Effector memory CD8-positive, alpha-beta T cell (primary cell): ENCODE results near the gene LRRC66.

Experiments
- ATAC-seq: fragments of 150-1000 bp; cut with Tn5 transposase; replicated peaks from 2 replicates; pipeline ENCODE4 v1.10.0; 2021; ENCODE audit warnings: mild to moderate bottlenecking, moderate library complexity
- DNase-seq, 3 experiments: peaks; one replicate each; pipeline ENCODE4 v3.0.0; 2021
- H3K27ac Mint-ChIP-seq, 2 donors: one replicate each; pipeline ENCODE4 v1.8.0; 2022; ENCODE audit warnings: mild to moderate bottlenecking in 2 of 2, mixed read lengths in 2 of 2, moderate library complexity in 2 of 2
- H3K27me3 Mint-ChIP-seq, 2 donors: one replicate each; pipeline ENCODE4 v1.8.0; 2022; ENCODE audit warnings: mixed read lengths in 2 of 2
- H3K36me3 Mint-ChIP-seq: one replicate; pipeline ENCODE4 v1.8.0; 2022; ENCODE audit warnings: mild to moderate bottlenecking, moderate library complexity, mixed read lengths; ENCODE audit not compliant: insufficient read depth
- H3K4me1 Mint-ChIP-seq, 2 donors: one replicate each; pipeline ENCODE4 v1.8.0; 2022; ENCODE audit warnings: low read depth in 2 of 2, mixed read lengths in 2 of 2
- H3K4me3 Mint-ChIP-seq, 2 donors: one replicate each; pipeline ENCODE4 v1.8.0; 2022; ENCODE audit warnings: mild to moderate bottlenecking in 2 of 2, mixed read lengths in 2 of 2, moderate library complexity in 2 of 2
- H3K9me3 Mint-ChIP-seq, 2 donors: one replicate each; pipeline ENCODE4 v1.8.0; 2022; ENCODE audit warnings: mixed read lengths in 2 of 2
- total RNA-seq, 9 experiments: gene quantifications; one replicate each; lab custom pipeline; 2026; lab: John Stamatoyannopoulos, UW

Gene LRRC66
- 0 to 3.1 (median 0.23) reads per million in 9 experiments for total RNA-seq

GRCh38 chr4:52019936-52020657 is at the start of gene LRRC66:
LRRC66 (minus strand) TSS chr4:52020363; CDS start chr4:52017613, 2,750 bp downstream.
- peak within 1 kb of the TSS in 1 of 2 donors; percentile 45 for H3K27ac Mint-ChIP-seq
- H3K4me3 Mint-ChIP-seq: no peak within 1 kb of the TSS

GRCh38 chr4:52069571-52069970 is 49.4 kb upstream of the LRRC66 start:
- H3K27ac Mint-ChIP-seq: no peak overlapping the region
- no peak overlapping the region for H3K4me3 Mint-ChIP-seq
- no peak for ATAC-seq
- no peak for DNase-seq
- H3K9me3 Mint-ChIP-seq: no peaks in the 10 kb centered on the region
- peaks cover 52 to 54% of the 10 kb centered on the region in 2 donors for H3K27me3 Mint-ChIP-seq
- no peaks in the 10 kb centered on the region for H3K4me1 Mint-ChIP-seq
- H3K36me3 Mint-ChIP-seq: no peaks in the 10 kb centered on the region

More at GRCh38 chr4:52019936-52020657, at the start of gene LRRC66:
- Mint-ChIP-seq H3K9me3 (no peaks in the 10 kb centered on the region), H3K4me1 (no peaks in the 10 kb centered on the region), H3K27me3 (no peaks in the 10 kb centered on the region), H3K36me3 (no peaks in the 10 kb centered on the region)
- DNase-seq (no peak), ATAC-seq (no peak)

GRCh38 chr4:52059372-52059771 is 39.2 kb upstream of the LRRC66 start:
- DNase-seq: no peak
- Mint-ChIP-seq H3K4me1 (peaks cover 0 to 4% of the 10 kb centered on the region in 2 donors), H3K27me3 (peaks cover 15 to 21% of the 10 kb centered on the region in 2 donors), H3K27ac (no peak overlapping the region), H3K4me3 (no peak overlapping the region), H3K9me3 (no peaks in the 10 kb centered on the region), H3K36me3 (no peaks in the 10 kb centered on the region)
- ATAC-seq: no peak

GRCh38 chr4:52058275-52058674 is 38.1 kb upstream of the LRRC66 start:
- H3K4me1 Mint-ChIP-seq: peaks cover 0 to 4% of the 10 kb centered on the region in 2 donors
- no peak overlapping the region for H3K4me3 Mint-ChIP-seq
- no peaks in the 10 kb centered on the region for H3K9me3 Mint-ChIP-seq
- DNase-seq: no peak
- ATAC-seq: no peak
- H3K27me3 Mint-ChIP-seq: peaks cover 26 to 32% of the 10 kb centered on the region in 2 donors
- no peaks in the 10 kb centered on the region for H3K36me3 Mint-ChIP-seq
- H3K27ac Mint-ChIP-seq: no peak overlapping the region

GRCh38 chr4:52057196-52057595 is 37.0 kb upstream of the LRRC66 start:
- ATAC-seq: no peak
- Mint-ChIP-seq H3K27ac (no peak overlapping the region), H3K9me3 (no peaks in the 10 kb centered on the region), H3K4me1 (peaks cover 0 to 9% of the 10 kb centered on the region in 2 donors), H3K4me3 (no peak overlapping the region), H3K36me3 (no peaks in the 10 kb centered on the region), H3K27me3 (peaks cover 37 to 43% of the 10 kb centered on the region in 2 donors)
- no peak for DNase-seq

- no peaks in the 10 kb centered on the region for H3K36me3 Mint-ChIP-seq
- H3K4me3 Mint-ChIP-seq: no peak overlapping the region
- peaks cover 8 to 10% of the 10 kb centered on the region in 2 donors for H3K4me1 Mint-ChIP-seq
- H3K27ac Mint-ChIP-seq: no peak overlapping the region
- DNase-seq (no peak), ATAC-seq (no peak)
- peaks cover 48 to 53% of the 10 kb centered on the region in 2 donors for H3K27me3 Mint-ChIP-seq
- no peaks in the 10 kb centered on the region for H3K9me3 Mint-ChIP-seq
These were observed 34.1 kb upstream of the LRRC66 start for GRCh38 chr4:52054254-52054653.

GRCh38 chr4:52052475-52052780 is 32.3 kb upstream of the LRRC66 start:
- ATAC-seq: peak; percentile 29
- DNase-seq: no peak
- H3K27me3 Mint-ChIP-seq: peaks cover 65 to 66% of the 10 kb centered on the region in 2 donors
- H3K36me3 Mint-ChIP-seq: no peaks in the 10 kb centered on the region
- H3K4me3 Mint-ChIP-seq: peak overlapping the region; percentile 63 to 68
- H3K9me3 Mint-ChIP-seq: no peaks in the 10 kb centered on the region
- H3K27ac Mint-ChIP-seq: no peak overlapping the region
- H3K4me1 Mint-ChIP-seq: peaks cover 7 to 8% of the 10 kb centered on the region in 2 donors

GRCh38 chr4:52051615-52052474 is 31.7 kb upstream of the LRRC66 start:
- H3K4me3 Mint-ChIP-seq: peak overlapping the region; percentile 63 to 68
- no peak for DNase-seq
- peaks cover 7 to 8% of the 10 kb centered on the region in 2 donors for H3K4me1 Mint-ChIP-seq
- peak; percentile 36 for ATAC-seq
- H3K27me3 Mint-ChIP-seq: peaks cover 67 to 71% of the 10 kb centered on the region in 2 donors
- H3K9me3 Mint-ChIP-seq: no peaks in the 10 kb centered on the region
- H3K36me3 Mint-ChIP-seq: no peaks in the 10 kb centered on the region
- H3K27ac Mint-ChIP-seq: no peak overlapping the region

- Mint-ChIP-seq H3K27me3 (peaks cover 66 to 70% of the 10 kb centered on the region in 2 donors), H3K4me1 (peaks cover 7 to 8% of the 10 kb centered on the region in 2 donors), H3K4me3 (peak within 1 kb of the TSS; percentile 63 to 68), H3K36me3 (no peaks in the 10 kb centered on the region), H3K27ac (no peak within 1 kb of the TSS), H3K9me3 (no peaks in the 10 kb centered on the region)
- peak; percentile 63 for ATAC-seq
- DNase-seq: no peak
These were observed 31.1 kb upstream of the LRRC66 start, which contains the start of gene SPATA18 for GRCh38 chr4:52051213-52051614. SPATA18 (plus strand) TSS chr4:52051304; CDS start chr4:52051705, 401 bp downstream.

GRCh38 chr4:52049266-52049665 is 29.1 kb upstream of the LRRC66 start:
- DNase-seq (no peak), ATAC-seq (no peak)
- H3K4me1 Mint-ChIP-seq: peaks cover 7 to 8% of the 10 kb centered on the region in 2 donors
- H3K27me3 Mint-ChIP-seq: peaks cover 54 to 66% of the 10 kb centered on the region in 2 donors
- H3K4me3 Mint-ChIP-seq: no peak overlapping the region
- no peak overlapping the region for H3K27ac Mint-ChIP-seq
- H3K9me3 Mint-ChIP-seq: no peaks in the 10 kb centered on the region
- H3K36me3 Mint-ChIP-seq: no peaks in the 10 kb centered on the region

GRCh38 chr4:52045028-52045427 is 24.9 kb upstream of the LRRC66 start:
- Mint-ChIP-seq H3K4me3 (no peak overlapping the region), H3K9me3 (no peaks in the 10 kb centered on the region), H3K36me3 (no peaks in the 10 kb centered on the region), H3K4me1 (no peaks in the 10 kb centered on the region), H3K27ac (no peak overlapping the region), H3K27me3 (peaks cover 51 to 71% of the 10 kb centered on the region in 2 donors)
- ATAC-seq: no peak
- no peak for DNase-seq

- Mint-ChIP-seq H3K4me3 (peak within 1 kb of the TSS; percentile 80 to 87), H3K9me3 (no peaks in the 10 kb centered on the region), H3K36me3 (no peaks in the 10 kb centered on the region), H3K27ac (peak within 1 kb of the TSS; percentile 64 to 82), H3K27me3 (peaks cover 18 to 24% of the 10 kb centered on the region in 2 donors), H3K4me1 (peaks cover 15 to 22% of the 10 kb centered on the region in 2 donors)
- ATAC-seq: peak; percentile 93
- peak; percentile 53 to 63 (median 62) for DNase-seq
These were observed 18.1 kb upstream of the LRRC66 start, which contains the start of gene SGCB for GRCh38 chr4:52038103-52038912. SGCB (minus strand) TSS chr4:52038299; CDS start chr4:52038259, 40 bp downstream.

- ATAC-seq (peak; percentile 38), DNase-seq (no peak)
- peak overlapping the region; percentile 64 to 82 for H3K27ac Mint-ChIP-seq
- peaks cover 11 to 18% of the 10 kb centered on the region in 2 donors for H3K27me3 Mint-ChIP-seq
- peaks cover 15 to 22% of the 10 kb centered on the region in 2 donors for H3K4me1 Mint-ChIP-seq
- H3K9me3 Mint-ChIP-seq: no peaks in the 10 kb centered on the region
- peak overlapping the region; percentile 80 to 87 for H3K4me3 Mint-ChIP-seq
- no peaks in the 10 kb centered on the region for H3K36me3 Mint-ChIP-seq
These were observed 17.5 kb upstream of the LRRC66 start for GRCh38 chr4:52037689-52038102.
